AG20443 (cell line): Measurements from ENCODE around the gene ITIH1.
A peak's percentile ranks its signal among the peaks of the same experiment; 100 is the strongest.

Experiments used
- DNase-seq: peaks from one replicate; pipeline ENCODE4 v3.0.0; 2012; ENCODE audit warnings: low spot score, mixed read lengths

The ITIH1 gene

DNA sequence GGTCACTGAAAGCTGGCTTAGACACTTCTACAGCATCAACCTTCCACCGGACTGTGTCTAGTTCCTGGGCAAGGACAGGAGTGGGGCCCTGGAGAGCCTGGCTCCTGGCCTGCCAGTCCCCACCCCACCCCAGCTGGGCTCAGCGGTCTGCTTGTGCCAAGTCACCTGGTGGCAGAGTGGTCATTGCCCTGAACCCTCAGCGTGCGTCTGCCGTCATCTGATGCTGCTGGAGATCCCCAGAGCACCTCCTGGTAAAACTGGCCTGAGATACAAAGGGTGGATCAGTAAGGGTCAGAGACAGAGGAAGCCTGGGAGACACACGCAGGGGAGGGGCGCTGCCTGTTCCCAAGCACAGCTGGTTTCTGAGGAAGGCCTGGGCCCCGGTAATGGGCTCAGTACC lies 36.4 kb downstream of the ITIH1 start:
- DNase-seq, result no peak

DNA sequence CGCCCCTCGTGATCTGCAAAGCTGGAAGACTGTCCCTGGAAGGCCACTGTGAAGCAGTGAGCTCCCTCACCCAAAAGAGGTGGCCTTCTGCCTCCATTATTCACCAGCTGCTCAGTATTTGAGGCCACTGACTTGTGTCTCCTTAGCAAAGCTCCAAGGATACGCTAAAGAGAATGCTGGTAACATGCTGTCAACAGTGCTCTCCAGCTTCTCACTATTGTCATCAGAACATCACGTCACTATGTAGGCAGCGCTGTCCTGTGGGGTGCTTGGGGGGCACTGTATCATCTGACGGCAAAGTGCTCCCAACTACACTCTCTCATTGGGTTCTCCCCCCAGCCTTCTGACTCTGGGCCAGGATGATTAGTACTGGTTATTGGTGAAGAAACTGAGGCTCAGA lies 38.8 kb downstream of the ITIH1 start:
- no peak for DNase-seq

DNA sequence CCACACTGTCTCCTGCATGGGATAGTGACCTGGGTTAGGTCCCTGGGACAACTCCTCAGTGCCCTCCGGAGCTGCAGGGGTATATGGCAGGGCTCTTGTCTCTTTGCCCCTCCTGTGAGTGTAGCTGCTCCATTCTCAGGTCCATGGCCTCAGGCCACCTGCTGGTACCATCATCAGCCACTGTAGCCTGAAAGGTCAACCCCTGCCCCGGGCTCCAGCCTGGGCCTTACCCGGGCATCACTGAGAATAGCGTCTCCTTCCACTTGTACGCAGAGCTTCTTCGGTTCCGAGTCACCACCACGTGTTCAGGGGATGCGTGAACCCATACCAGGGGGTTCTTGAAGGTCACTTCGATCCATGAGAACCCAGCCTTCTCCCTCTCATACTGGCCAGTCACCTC lies 39.3 kb downstream of the ITIH1 start:
- no peak for DNase-seq

DNA sequence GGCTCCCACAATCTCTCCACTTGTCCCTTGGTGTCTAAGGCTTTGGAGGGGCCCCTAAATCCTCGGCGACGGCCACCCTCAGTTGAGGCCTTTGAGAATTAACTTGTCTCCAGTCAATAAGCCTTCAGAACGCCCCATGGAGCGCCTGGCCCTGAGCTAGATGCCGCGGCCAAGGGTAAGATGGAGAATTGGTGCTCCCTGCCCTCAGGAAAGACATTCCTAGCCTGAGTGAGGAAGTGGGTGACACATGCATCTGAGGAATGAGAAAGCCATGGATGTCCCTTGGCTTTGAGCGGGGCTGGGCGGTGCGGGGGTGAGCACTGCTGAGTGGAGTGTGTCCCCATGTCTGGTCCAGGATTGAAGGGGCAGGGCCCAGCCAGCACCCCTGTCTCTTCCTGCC lies 39.8 kb downstream of the ITIH1 start:
- DNase-seq, result no peak

DNA sequence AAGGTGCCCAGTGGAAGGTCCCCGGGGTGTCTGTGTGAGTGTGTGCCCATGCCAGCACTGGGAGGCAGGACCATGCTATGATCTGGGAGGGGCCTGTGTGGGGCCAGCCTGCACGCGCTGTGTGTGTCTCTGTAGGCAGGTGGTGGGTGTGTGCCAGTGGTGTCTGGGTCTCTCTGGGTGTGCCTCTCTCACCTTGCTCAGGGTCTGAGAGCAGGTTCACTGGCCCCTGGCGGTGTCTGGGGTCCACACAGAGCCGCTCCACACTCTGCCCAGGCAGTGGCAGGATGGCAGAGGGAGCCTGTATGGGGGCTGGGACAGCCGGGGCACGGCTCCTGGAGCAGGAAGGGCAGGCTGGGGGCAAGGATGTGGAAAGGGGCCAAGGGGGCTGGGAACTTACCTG lies 40.5 kb downstream of the ITIH1 start:
- DNase-seq, result no peak

DNA sequence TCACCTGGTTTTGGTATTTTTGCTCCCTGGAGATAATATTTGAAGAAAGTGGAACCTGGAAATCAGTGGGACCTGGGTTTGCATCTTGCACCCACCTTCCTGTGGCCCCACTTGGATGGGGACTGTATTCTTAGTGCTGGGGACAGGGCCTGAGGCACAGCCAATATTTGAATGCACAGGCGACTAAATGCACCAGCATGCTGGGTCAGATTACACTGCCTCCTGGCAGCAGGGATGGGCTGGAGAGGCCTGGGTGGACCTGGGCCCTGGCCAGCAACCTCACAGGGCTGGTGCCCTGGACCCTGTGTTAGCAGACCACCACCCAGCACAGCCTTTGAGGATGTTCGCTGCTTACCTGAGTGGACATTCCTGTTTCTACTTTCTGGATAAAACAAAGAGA lies 42.5 kb downstream of the ITIH1 start:
- DNase-seq, result no peak

DNA sequence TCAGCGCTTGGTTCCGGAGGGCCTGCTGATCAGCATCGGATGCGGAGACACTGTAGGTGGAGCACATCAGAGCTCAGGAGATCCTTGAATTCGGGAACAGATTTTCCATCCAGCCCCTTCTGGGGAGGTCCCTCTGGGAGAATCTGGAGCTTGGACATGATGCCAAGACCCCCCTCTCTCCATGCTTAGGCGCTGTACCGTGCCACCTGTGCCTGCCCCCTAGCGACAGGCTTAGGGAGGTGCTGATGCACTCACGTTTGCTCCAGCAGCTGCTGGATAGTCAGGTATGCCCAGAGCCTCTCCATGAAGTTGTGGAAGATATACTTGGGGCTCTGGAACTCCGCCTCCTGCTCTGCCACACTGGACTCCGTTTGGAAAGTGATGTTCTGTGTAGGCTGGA lies 43.3 kb downstream of the ITIH1 start:
- peak; percentile 52 for DNase-seq

DNA sequence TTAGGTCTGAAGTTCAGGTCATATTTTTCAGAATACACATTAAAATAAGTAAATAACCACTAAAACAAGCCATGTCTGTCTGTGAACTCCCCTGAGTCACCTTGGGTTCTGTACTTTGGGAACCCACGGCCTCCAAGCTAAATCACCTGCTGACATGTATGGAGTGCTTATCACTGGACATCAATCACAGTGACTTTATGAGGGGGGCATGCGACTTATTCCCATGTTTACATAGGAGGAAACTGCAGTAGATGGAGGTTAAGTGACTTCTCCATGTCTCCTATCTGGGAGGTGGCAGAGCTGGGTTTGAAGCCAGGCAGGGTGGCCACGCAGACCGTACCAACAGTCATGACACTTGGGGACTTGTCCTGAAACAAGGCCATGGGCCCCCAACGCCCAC lies 45.0 kb downstream of the ITIH1 start:
- DNase-seq, result no peak

DNA sequence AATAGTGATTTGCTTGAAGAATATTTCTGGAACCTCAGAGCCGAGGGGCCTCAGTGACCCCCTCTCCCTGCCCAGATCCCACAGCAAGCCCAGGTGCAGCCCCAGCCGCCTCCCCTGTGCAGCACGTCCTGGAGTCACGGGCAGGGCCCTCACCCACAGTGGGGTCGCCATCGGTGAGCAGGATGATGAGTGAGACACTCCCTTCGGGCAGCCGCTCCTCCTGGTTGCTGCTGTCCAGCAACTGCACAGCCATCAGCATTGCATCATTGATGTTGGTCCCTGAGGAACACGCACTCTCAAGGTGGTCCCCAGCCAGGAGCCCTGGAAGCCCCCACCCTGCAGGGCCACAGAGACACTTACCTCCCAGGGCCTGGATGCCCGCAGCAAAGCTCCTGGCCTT lies 46.6 kb downstream of the ITIH1 start:
- no peak for DNase-seq

DNA sequence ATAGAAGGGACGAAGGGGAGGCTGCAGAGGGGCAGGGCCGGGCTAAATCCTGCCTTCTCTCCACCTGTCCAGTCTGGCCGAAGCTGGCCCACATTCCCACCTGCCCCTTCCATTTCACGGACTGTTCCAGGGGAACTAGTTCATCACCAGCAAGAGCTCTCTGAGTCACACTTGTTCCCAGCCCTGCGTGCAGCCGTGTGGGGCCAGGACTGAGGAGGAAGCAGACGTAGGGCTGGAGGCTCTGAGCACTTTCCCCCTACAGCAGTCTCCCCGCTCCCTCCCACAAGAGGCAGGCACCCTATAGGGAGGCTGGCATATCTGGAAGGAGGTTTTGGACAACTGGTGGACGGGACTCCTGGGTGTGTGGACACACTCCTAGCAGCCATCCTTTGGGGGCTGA lies 50.0 kb downstream of the ITIH1 start:
- peak; percentile 34 for DNase-seq

DNA sequence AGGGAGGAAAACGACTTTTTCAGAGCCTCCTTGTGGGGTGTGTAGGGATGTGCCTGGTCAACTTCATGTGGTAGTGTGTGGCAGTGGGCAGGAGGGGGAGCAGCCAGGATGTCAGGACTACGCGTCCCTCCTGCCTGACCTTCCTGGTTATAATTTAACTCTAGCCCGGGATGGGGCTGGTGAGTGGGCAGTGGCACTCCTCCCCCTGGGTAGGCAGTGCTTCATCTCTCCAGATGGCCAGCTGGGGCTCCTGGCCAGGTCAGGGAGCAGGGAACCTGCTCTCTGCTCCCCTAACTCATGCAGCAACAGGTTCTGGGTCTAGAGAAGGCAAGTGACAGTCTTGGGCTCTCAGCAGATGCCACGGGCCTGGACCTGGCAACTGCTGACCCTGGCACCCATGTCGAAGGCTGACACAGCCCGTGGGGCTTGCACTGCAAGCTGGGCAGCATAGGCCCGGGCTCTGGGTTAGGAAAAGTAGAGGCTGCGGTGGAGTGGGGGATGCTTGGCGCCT lies 50.5 kb downstream of the ITIH1 start:
- no peak for DNase-seq

DNA sequence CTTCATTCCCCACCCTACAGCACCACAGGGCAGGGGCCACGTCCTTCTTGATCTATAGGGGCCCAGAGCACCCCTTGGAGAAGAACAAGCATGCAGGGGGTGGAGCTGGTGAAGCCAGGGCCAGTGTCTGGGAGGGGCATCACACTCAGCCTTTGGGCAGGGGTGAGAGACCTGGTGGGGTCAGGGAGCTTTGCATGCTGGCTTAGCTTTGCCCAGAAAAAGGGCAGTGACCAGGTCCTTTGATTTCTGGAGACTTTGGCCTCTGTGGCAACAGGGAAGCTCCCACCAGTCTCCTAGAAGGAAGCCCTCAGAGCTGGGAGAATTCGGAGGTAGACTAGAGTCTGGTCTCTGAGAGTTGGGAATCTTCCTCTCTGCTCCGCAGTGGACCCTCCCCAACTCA lies 52.1 kb downstream of the ITIH1 start:
- DNase-seq, result no peak

DNA sequence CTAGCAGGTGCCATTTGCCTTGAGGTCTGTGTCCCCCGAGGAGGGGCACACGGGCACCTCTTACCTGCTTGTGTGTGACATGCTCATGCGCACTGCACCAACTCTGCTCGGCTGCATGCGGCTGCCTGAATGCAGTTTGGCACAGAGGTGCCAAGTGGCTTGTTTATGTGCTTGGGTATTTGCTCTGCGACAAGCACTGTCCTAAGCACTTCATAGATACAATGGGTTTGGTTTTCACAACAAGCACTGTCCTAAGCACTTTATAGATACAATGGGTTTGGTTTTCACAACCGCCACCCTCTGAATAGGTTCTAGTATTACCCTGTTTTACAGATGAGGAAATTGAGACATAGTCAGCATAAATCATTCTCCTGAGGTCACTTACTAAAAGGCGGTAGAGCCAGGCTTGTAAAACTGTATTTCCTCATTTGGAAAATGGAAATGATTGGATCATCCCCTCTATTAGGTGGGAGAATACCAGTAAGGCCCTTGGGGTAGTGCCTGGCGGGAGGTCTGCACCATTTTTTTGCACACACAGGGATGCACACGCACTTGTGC lies 52.6 kb downstream of the ITIH1 start:
- DNase-seq, result no peak

DNA sequence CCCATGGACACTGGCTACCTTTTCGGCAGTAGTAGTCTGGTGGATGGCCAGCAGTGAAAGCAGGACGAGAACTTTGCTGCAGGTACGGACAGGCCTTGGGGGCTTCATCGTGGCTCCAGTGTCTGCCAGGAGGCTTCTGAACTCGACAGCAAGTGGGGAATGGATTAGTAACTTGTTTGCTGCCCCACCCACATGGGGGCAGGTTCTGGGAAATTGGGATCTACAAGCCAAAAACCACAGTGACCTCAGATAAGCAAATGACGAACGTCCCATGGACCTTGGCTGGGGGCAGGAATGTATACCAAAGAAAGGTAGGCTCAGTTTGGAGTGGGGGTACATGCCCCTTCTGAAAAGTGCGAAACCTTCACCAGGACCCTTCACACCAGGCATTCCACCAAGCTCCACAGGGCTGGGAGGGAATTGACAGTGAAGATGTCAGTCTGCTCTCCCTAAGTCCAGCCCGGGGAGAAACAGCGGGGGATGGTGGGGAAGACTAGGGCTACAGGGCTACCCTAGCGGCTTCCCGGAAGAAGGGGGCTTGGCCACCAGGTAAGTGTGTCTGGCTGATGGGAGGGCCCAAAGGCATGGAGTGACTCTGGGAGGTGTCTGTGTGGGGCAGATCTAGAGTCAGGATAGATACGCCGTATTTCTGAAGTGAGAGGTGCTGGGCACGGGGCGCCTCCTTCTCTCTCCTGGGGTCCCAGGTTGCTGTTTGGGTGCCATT lies 53.3 kb downstream of the ITIH1 start, which contains the start of gene ITIH4:
Gene ITIH4 (minus strand): TSS at position 138 of the 724 bp plus-strand sequence. CDS start 30 bp downstream, at position 108.
- no peak for DNase-seq

DNA sequence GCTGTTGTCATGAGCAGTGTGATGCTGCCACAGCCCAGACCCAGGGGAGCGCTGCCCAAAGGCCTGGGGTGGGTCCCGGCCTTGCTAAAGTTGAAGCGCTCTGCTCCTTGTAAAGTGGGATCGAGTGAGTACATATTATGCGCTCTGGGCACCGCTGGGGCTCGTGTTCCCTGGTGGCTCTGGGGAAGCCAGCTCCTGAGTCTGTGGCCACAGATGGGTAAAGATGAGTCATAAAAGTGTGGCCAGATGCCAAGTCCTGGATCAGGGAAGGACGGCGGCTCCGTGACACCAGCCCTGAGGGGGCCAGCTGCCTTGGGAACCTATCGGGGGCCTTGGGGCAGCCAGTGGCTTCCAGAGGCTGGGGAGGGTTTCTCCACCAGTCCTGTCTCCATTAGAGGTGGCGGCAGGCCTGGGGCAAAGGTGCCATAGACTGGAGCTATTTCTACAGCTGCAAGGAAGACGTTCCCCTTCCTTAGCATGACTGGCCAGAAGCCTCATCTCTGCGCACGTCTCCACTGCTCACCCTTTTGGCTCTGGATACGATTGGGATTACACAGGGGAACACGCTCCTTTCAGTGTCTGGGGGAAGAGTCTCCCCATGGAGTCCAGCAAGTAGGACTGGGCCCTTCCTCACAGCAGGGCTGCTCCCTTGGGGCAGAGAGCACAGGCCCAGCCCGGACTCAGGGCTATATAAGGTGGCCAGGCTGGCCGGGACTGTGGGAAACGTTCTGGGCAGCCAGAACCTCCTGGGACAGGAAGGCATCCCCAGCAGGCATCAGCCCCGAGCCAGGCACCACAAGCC lies 54.3 kb downstream of the ITIH1 start:
- DNase-seq, result peak; percentile 92

DNA sequence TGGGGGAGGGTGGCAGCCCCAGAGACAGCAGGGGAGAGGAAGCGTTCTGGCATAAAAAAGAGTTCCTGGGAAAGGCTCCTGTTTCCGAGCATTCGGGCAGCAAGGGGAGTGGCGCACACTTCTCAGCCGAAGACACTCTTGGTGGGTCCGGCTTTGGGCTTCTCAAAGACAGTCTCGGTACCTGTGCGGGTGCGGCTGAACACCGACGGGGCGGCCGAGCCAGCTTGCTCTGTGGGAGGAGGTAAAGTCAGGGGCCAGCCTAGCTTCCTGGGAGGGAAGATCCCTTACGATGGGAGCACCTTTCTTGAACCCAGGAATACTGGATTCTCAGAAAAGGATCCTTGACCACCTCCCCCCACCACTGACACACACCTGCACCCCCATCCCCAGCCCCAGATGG lies 55.8 kb downstream of the ITIH1 start:
- DNase-seq, result no peak

DNA sequence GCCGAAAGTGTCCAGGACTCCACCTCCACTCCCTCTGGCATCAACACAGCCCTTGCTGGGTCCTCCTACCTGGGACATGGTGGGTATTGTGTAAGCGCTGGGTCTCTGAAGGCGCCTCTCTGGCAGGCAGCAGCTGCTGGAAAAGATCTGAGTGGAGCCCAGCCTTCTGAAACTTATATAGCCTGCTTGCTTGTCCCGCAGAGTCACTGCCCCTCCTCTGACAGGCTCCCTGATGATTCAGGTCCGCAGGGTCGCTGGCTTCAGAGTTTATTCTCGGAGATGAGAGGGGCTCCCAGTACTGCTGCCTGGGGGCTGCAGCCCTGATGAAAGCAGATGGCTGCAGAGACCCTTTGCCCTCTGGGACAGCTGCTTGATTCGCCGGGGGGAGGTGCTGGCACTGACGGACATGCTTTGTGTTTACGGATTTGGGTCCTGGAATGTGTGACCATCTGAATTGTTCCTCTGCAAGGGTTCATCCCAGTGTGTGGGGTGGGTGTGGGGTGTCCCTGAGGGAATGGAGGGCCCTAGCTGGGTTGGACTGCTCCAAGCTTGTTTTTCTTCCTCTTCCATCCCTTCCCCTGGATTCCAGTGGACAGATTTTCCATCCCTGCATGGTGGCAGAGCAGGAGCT lies 57.6 kb downstream of the ITIH1 start, which contains the start of gene MUSTN1:
Gene MUSTN1 (minus strand): TSS at position 149 of the 631 bp plus-strand sequence. CDS start 71 bp downstream, at position 78.
- DNase-seq, result no peak

DNA sequence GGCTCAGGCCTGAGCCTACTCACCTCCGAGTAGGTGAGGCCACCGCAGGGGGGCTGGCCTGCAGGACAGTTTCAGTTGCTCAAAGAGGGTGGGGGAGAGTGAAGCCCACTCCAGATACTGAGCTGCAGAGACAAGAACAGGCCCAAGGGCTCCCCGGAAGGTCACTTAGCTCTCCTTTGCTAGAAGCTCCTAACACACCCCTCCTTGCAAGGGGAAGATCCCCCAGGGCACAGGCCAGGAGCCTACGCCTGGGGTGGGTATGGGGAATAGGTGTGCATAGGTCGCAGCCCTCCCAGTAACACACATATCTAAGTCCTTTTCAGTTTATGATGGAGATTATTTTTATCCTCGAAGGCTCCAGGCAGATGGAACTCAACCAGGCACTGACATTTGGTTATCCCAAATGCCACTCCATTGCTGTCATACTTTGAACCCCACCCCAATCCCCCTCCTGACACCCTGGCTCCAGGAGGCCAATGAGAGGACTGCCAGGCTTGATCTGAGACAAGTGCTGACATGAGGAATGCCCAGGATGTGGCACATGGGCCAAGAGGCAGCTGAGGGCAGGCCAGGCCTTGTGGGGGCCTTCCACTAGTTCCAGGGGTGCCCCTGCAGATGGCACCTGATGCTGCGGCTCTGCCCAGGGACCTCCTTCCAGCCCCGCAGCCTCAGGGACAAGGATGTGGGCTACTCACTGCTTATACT lies 58.5 kb downstream of the ITIH1 start:
- DNase-seq, result no peak

DNA sequence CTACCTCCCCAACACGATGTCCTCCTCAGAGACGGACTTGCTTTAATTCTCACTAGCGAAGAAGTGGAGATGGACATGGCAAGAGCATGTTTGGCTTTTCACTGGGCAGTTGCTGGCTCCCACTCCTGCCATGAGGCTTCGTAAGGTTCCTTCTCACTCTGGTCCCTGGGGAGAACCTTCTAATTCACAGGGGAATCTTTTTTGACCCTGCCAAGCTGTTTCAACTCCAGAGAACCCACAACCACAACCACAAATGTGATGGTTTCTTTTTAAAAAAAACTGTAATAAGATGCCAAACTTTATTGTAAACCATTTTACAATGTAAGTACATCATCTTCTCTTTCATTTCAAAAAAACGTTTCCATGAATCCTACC lies 59.1 kb downstream of the ITIH1 start:
- no peak for DNase-seq

DNA sequence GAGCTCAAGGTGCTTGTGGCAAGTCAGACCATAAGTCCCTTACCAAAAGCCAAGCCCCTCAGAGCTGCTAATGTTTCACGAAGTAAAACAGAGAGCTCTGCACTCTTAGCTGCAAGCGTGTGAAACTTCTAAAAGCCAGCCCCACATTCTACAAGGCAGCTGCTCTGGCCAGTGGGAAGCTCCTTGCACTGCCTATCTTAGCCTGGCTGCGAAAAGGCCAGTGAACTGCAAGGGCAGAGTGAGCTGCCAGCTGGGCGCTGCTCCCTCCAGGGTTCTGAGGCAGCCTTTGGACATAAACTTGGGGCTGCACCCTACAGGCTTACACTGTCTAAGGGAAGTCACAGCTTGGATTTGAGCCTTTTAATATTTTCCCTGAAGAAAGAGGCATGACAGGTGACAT lies 59.6 kb downstream of the ITIH1 start:
- DNase-seq, result no peak

DNA sequence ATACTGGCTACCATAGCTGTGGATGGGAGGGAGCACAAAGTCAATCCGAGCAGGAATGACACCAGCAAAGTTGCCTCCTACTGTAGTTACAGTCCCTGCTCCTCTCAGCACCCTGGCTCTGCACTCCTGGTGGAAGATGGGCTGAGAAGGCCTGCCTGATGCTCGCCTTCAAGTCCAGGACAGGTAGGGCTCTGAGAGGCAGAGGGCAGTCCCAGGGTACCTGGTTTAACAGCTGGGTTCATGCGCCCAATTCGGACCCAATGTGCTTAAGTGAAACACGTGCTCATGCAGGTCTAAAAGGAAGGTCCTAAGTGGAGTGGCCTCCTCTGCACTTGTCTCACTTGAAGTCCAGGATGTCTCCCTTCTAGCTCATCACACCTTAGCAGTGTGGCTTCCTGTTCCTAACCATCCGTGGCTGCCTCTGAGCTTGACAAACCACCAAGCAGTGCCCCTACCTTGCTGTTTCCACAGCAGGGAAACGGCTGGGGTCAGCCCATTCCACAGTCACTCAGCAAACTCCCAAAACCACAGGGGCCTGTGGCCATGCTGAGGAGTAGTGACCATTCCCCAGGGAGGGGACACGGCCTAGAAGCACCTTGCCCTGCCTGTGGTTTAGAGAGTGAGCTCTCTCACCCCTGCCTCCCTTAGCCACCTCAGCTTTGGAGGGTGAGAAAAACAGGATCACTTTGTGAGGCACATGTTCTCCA lies 61.3 kb downstream of the ITIH1 start:
- DNase-seq, result no peak
